HS-5 (cell line): ENCODE measurements around the gene MEGF10.
"Not testable (repeated sequence)": the region's sequence is repeated elsewhere in the genome, so short reads cannot be mapped to it uniquely, and the experiment has no call there.

Source experiments
- DNase-seq: peaks from one replicate; pipeline ENCODE4 v3.0.0-alpha.2; 2012; ENCODE audit warnings: low read depth

Gene MEGF10

DNA sequence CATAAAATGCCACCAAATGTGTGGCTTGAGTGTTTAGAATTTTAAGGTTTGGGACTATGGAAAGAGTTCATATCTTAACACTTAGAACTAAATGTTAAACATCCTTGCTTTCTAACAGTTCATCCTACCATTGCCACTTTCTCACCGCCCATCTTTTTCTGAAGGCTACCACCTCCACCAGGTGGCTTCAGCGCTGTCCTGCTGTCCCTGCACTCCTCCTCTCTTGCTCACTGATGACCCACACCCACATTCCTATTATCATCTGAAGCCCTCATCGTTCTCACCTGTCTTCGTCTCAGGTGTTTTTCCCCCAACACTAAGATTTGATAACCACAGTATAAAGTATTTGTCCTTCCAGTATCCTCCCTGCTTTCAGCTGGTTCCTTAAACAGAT, 7.4 kb downstream of the MEGF10 start:
- no peak for DNase-seq

DNA sequence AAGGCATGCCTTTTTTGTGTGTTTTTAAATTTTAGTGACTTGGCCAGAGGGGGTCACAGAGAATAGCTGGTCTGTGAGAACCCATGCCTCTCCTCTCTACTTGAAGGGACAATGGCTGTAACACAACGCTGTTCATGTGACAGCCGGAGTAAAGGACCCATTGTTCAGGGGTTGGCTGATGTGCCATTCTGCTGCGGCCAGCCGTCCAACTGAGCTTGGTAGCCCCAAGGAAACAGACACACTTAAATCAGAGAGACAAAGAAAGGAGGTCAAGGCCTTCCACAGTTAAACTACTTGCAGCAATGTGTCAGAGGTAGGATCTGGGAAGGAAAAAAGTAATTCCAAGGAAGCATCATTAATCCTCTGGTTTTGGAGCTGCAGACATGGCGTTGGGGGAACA, 8.1 kb downstream of the MEGF10 start:
- no peak for DNase-seq

DNA sequence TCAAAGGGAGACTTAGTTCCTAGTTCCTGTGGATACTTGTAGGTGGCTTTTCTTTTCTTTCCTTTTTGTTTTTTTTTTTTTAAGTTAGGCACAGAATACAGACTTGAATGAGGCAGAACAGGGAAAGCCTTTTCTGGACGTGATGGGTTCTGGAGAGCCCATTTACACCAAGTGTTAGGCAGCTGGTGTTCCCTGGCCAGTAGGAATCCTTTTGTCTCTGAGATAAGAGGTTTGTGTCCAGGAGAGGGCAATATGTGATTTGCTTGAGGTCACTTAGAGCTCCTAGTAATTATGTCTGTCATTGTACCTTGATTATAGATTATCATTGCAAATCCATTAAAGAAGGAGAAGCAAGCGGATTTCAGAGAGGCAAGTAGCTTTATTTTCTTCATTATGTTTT, 9.1 kb downstream of the MEGF10 start:
- DNase-seq, result no peak

DNA sequence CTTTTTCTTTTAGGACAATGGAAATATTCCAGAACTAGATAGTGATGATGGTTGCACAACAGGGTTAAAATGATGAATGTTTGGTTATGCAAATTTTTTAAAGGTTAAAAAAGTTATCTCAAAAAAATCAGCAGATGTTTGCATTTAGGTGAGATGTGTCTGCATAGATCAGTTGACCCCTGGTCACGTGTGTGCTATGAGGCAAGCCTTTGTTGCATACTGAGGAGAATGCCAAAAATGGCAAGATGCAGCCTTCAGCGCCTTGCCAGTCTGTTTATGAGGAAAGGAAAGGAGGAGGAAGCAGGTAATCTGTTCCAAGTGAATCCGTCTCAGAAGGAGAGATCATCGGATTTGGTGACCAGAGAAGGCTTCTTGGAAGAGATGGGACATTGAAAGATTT, 11.9 kb downstream of the MEGF10 start:
- no peak for DNase-seq

DNA sequence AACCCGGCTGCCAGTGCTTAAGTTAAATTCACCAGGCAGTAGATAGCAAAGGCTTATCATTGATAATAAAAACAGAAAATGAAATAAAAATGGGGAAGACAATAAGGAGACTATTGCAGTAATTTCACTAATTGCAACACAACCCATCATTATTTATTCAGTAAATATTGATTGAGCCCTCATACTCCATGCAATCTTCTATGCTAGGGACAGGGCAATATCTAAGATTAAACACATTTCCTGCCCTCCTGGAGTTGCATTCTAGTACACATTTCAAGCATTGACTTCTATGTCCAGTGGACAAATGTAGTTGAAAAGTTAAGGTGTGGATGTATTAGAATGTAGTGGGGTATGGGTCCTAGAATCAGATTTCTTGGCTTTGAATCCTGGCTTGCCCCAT, 12.8 kb downstream of the MEGF10 start:
- DNase-seq, result no peak

DNA sequence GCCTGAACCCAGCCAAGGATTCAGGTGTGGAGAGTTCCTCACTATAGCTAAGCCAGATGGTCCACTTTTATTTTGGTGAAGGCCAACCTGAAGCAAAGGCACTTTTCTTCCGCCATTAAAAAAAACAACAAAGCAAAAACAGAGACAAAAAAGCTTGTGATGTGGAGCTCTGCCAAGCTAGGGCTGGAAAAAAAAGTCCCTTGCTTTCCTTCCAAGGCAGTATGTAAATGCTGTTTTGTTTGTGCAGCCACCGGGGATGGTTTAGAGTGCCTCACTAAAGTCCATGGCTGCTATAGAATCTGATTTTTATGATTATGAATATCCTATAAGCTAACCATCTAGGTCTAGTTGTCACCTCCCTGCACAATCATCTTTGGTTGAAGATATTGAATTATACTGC, 14.9 kb downstream of the MEGF10 start:
- no peak for DNase-seq

DNA sequence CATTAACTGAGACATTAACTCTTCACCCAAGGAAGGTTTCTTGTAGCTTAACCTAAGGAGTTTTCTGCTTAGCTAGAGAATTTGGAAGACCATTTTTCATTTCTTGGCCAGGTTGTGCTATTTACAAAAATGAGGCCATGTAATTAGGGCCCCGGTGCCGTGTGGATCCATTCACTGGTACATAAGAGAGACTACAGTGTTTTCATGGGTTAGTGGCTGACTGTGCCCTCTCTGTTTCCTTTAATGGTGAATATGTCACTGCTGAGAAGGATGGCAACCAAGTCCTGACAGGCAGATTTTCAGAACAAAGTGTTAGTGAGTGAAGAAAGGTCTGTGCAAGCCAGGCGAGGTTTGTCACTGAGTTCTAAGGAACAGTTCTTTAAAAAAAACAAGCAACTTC, 15.4 kb downstream of the MEGF10 start:
- no peak for DNase-seq

DNA sequence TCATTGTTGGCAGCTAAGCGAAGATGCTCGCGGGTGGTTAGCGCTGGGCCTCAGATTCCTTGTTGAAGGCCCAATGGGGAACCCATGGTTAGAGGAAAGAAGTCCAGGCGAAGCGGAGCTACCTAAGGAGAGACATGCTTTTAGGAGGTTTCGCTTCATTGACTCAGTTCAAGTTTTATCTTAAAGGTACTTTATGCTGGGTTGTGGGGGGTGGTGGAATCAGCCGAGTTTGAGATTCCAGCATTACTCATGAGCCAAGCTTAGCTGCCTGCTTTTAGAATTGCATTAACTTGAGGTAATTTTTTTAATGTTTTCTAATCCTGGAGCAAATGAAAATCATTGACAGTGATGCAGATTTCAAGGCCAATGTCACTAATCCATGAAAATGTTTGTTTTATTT, 16.1 kb downstream of the MEGF10 start:
- DNase-seq, result no peak

DNA sequence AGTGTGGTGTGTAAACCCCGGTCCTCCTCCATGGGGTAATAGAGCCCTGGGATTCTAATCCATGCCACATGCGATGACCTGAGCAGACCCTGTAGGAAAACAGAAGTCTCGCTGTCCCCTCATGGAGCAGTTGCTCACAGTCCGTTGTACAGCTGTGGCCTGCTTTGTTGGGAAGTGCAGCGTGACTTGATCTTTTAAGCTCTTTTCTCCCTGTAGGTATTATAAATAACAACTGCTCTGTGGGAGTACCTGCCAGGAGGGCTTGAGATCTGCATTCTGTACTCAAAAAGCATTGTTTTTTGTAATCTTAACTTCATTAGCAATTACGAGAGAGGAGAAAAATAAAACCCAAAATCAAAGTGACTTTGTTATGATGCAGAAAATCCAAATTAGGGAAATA, 17.3 kb downstream of the MEGF10 start:
- no peak for DNase-seq

DNA sequence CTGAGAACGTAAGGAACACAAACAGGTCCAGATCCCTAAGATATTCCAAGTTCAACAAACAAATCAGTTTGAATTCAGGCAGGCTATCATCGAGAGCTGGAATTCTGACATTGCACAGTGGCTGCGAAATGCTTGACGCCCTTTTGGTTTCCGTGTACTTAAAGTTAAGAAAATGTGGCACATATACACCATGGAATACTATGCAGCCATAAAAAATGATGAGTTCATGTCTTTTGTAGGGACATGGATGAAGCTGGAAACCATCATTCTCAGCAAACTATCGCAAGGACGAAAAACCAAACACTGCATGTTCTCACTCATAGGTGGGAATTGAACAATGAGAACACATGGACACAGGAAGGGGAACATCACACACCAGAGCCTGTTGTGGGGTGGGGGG, 17.7 kb downstream of the MEGF10 start:
- not testable (repeated sequence) for DNase-seq

DNA sequence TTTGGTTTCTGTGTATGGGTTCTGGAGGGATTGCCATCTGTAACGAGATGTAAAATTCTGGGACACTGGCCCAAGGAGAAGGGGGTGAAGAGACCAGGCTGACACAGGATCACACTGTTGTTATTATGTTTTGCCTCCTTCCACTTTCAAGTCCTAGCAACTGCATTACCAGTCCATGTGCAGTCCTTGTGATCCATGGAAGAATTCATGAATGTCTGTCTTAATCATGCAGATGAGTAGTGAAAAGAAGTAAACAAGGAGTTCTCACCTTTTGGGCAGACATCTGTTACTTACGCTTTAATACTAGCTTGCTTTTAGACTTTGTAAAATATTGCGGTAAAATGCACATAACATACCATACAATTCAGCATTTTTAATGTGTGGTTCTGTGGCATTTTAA, 18.3 kb downstream of the MEGF10 start:
- DNase-seq, result no peak

DNA sequence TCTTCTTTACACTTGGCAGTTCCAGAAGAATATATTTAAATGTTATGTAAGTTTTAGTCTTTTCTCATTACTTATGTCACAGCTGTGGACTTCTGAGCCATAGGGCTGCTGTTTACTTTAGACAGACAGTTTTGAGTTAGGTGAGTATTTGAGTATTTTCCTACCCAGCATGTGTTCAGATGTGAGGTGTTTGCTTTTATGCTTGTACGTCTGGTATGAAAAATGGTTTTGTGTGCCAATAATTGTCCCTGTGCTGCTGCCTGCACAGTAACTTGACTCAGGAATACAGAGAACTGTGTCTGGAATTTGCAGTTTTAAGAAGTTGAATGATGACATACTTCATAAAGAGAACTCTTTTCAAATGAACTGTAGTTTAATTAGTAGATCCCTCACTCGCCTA, 20.8 kb downstream of the MEGF10 start:
- DNase-seq, result no peak

DNA sequence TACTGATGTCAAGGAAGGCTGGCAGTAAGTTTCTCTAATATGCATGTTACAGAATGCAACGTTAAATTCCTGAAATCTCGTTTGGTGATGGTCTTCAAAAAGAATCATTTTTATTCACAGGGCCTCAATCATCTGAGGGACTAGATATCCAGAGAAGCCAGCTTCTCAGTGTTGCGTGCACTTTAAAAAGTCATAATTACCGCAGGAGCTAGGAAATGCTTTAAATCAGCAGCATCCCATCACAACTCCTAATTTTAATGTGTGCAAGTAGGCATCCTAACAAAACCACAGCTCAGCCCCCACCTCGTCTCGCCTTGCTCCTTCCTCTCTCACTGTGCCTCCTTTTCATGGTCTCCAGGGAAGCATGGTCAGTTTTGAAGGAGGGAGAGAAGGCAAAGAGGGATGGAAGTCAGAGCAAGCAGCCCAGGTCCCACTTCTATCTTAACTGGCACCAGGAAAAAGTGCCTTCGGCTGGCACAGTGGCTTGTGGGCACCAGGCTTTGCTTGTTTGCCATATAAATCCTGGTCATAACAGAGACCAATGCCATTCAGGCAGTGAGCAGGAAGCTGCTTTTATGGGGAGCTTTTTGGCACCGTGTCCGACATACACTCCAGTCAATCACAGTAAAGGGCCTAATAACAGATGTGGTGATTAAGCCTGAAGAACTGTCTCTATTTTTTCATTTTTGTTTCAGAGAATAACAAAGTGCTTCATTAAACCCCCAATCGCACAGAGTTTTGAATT, 21.4 kb downstream of the MEGF10 start:
- no peak for DNase-seq

DNA sequence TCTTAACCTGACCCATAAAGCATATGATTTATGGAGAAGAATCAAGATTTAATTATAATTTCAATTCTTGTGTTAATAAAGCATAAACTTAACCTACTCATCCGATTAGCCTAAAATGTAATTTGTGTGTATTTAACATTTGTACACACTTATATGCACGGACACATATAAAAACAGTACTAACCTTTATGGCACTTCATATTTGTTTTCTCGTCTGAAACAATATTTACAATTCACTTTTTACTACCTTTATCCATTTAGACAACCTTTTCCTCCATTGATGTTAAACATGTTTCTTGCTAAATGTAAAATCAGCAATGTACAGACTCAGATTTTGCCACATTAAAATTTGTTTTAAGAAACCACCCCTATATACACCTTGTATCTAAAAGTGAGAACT, 22.8 kb downstream of the MEGF10 start:
- no peak for DNase-seq

DNA sequence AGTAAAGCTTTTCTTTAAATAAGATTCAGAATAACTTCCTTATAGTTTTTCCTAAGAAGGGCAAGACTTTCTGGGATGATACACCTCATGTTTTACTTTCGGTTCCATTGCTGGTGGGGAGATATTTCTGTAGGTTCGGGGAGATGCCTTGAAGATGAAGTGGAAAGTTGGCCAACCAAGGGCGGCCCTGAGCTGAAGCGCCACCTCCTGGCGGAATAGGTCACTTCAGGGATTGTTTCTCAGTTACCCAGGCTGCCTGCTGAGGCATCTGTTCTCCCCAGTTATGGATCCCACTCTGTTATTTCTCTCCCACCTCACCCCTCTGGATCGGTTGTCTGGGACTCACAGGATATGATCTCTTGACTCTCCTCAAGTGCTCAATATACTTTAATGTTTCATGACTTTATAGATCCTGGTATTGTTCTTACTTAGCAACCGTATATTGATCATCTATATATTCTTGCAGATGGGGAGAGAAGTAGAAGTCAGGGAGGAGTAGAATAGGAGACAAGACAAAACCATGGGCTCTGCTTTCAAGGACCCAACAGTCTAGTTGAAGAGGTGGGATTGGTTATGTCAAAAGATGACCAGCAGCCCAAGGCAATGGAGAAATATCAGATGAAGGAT, 23.4 kb downstream of the MEGF10 start:
- DNase-seq, result no peak

DNA sequence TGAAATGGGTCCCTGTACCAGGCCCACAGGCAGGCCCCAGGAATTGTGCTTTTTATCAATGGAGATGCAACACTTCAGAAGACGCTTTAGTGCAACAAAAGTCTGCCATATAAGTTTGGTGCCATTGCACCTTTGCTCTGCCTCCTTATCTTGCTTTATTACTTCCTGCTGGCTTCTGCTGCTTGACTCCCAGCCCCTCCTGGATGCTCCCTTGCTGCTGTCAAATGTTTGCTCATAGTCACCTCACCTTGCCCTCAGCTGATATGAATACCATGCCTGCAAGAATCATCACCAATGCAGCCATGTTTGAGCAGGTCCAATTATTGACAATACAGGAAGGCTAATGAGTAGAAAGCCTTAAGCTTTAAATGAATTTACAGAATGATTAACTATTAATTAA, 25.4 kb downstream of the MEGF10 start:
- no peak for DNase-seq

DNA sequence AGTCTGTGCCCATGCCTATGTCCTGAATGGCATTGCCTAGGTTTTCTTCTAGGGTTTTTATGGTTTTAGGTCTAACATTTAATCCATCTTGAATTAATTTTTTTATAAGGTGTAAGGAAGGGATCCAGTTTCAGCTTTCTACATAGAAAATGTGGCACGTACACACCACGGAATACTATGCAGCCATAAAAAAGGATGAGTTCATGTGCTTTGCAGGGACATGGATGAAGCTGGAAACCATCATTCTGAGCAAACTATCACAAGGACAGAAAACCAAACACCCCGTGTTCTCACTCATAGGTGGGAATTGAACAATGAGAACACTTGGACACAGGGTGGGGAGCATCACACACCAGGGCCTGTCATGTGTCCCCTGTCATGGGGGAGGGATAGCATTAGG, 26.8 kb downstream of the MEGF10 start:
- DNase-seq, result not testable (repeated sequence)

DNA sequence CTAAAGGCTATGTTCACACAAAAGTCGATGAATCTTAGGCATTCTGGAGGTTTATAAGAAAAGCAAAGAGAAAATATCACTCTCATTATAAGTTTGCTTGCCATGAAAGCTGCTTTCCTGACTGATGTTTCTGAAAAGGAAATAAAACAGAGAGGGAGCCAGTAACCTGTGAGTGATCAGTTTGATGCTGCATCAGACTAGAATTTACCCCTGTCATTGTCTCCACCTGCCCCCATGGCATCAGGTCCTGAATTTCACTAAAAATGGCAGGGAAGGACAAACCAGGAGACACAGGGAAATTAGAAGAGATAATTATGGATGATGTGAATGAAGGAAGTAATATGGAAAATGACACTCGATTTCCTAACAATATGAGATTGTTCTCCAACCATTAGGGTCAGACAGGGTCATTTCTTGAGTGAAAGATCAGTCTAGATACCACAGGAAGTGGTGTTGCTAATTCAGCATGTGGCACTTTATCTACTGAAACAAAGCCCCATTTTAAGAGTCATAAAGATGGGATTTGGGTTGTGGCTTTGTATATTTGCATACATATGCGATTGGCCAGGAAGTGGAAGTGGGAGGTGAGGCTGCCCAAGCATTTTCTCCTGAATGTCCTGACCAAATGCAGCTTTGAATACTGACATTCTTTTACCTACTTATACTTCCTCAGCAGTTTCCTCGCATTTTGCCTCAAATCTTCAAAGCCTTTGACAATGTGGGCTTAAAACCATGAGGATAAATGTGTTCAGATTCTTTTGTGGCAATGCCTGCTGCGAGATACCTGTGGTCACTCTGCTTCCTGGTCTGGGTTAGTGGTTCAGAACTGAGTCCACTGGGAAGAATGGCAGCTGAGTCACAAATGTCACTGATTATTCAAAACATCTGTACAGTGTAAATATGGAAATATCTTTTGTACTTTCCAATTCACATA, 29.7 kb downstream of the MEGF10 start:
- peak; percentile 68 for DNase-seq

DNA sequence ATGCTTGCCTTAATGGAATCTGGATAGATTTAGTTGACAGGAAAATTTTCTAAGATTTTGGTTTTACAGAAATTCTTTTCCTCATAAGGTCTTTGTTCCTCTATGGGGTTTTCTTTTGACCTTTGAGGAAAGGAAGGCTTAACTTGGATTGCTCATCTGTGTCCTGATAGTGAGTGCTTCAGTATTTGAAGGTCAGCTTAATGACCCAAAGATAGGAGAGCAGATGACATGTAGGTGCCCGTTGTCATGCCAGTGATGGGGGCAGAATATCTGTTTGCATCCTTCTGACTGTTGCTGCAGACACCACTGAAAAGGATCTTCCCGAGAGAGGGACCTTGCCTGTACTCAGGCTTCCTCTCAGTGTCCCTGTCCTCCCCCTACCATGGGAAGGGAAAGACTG, 30.9 kb downstream of the MEGF10 start:
- no peak for DNase-seq

DNA sequence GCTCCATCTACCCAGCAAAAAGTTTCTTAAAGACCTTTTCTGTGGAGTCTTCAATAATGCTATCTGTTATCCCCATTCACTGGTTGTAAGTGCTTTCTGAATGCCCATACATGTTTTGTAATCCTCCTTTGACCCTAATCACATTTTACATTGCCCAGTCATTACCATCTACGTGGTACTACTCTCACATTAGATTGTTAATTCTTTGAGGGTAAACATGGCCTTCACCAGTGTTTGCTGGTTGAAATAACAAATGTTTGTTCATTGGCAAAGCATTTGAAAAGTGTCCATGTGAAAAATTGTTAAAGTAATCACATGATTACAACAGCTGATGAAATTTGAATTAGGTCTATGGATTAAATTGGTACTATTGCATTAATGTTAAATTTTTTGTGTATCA, 31.8 kb downstream of the MEGF10 start:
- DNase-seq, result no peak

DNA sequence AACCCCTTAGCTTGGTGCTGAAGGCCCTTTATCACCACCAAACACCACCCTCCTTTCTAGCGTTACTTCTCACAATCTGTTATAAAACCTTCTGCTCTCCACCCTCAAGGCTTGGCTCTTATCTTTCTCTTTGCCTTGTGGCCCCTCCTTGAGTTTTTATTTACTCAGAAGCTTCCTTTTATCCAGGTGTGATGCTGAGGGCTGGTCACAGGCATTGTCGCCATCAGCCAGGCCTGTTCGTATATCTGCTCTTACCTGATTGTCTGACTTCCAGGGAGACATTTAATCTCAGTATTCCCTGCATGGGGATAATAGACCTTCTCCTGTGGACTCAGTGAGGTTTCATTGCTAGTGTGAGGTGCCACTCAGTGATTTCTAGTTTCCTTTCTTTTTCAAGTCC, 34.2 kb downstream of the MEGF10 start:
- no peak for DNase-seq

DNA sequence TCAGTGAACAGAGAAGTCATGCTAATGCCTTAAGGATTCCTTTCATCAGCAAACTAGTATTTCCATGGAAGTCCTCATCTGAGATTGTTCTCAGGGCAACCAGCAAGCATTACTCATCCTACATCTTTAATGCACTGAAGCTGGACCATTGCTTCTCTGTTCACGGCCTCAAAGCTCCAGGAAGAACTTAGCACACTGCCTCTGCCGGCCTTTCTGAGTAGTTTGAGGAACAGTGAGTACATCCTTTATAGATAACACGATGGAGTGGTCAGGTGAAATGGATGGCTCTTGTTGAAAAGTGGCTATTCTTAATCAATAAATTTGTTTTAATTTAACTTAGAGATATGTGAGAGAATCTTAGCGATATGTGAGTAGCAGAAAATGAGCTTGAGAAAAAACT, 35.8 kb downstream of the MEGF10 start:
- no peak for DNase-seq
